CD4-positive, alpha-beta T cell treated with Interleukin-2 at 100 ng/mL for 4 hours (primary cell): ENCODE measurements around the gene HDAC9.
"Not testable (repeated sequence)": the region's sequence is repeated elsewhere in the genome, so short reads cannot be mapped to it uniquely, and the experiment has no call there.

Source experiments
- DNase-seq: peaks from one replicate; pipeline ENCODE4 v3.0.0-alpha.2; 2020; ENCODE audit warnings: low spot score

HDAC9 gene

DNA sequence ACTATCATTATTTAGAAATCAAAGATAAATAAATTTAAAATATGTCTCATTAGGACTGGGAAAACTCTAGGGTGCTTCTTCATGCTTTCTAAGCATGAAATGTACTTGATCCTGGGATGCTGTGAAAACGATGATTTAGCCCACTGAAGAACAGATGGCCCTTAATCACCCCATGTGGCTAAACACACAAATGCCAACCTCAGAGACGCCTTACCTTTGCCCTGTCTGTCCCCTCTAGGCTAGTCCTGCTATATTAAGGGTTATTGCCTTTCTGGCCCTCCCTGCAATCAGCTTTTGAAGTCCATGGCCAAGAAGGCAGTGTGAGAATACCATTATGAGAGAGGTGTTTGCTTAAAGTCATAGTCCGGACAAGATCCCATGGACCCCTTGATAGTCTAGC, 404.7 kb downstream of the HDAC9 start:
- DNase-seq, result no peak

DNA sequence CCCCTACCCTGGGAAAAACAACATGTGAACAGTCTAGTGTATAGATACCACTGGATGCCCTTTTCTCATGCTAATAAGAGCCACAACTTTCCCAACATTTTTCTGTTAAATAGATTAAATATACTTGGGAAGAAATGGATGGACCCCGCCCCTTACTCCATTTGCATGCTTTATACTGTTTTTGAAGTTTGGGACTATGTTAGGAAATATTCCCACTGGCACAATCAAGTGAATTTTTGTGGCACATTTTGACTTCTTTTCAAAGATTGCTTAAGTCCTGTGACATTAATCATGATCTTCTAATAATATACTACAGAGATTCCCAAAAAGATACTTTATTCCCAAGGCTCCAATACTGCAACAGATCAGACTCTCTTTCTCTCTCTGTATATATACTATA, 405.3 kb downstream of the HDAC9 start:
- DNase-seq, result no peak

DNA sequence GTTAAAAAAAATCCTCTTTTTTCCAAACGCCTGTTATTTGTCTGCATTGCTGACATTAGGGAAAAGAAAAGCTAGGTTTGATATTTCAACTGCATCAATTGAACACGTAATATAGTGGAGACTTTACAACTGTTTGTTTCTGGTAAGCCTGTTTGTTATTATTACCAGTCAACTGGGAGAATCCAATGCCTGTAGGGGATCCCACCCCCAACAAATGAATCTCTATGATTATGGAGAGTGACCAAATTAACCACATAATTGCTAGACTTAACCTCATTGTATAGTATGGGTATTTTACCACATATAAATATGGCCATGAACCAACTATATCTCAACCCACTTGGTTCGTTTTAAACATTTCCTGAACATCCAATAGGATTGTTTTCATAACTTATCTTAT, 405.8 kb downstream of the HDAC9 start:
- DNase-seq, result no peak

- DNase-seq, result no peak
Observed at GRCh38 chr7:18901982-18902421, 406.5 kb downstream of the HDAC9 start.

- DNase-seq, result no peak
Observed at GRCh38 chr7:18902892-18903291, 407.3 kb downstream of the HDAC9 start.

DNA sequence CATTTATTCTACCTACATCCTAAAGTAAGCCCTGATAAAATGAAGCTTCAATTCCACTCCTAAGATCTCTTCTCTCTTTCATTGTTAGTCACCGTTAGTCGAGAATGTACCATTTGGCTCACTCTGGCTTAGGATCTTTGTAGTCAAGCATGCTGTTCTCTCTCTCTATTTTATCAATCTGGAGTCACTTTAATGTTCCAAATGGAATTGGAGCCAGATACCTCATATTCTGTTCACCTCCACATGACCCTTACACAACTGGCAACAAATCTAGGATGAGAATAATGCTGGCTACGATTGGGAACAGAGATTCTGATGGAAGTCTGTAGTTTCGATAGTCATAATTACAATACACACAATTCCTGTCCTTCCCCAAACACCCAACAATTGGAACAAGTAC, 408.1 kb downstream of the HDAC9 start:
- DNase-seq, result no peak

DNA sequence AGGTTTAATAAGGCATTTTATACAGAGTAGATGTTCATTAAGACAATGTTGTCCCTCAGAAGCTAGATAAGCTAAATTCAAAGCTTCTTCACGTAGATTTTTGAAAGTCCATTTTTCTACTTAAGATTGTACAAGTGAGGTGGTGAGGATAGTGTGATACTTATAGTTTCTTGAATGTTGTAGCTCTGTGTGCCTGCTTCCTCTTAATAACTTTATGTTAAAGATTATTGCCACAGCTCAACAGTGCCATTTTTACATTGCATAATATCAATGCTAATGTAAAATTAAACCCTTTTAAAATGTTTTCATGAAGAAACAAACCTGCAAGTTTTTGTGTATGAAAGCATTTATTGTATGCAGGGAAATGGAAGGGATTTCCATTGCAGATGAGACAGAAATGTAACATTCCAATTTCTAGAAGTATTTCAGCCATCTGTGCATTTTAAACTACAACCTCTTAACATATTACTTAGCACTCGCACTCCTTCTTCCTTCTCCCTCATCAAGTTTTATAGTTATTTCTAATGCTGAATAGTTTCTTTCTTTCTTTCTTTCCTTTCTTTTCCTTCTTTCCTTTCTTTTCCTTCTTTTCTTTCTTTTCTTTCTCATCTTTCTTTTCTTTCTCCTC, 409.9 kb downstream of the HDAC9 start:
- no peak for DNase-seq

- no peak for DNase-seq
Observed at GRCh38 chr7:18906901-18907300, 411.4 kb downstream of the HDAC9 start.

- no peak for DNase-seq
Observed at GRCh38 chr7:18913106-18913505, 417.6 kb downstream of the HDAC9 start.

GRCh38 chr7:18916826-18917225, 421.3 kb downstream of the HDAC9 start:
- DNase-seq, result no peak

GRCh38 chr7:18927134-18927533, 431.6 kb downstream of the HDAC9 start:
- DNase-seq, result no peak

DNA sequence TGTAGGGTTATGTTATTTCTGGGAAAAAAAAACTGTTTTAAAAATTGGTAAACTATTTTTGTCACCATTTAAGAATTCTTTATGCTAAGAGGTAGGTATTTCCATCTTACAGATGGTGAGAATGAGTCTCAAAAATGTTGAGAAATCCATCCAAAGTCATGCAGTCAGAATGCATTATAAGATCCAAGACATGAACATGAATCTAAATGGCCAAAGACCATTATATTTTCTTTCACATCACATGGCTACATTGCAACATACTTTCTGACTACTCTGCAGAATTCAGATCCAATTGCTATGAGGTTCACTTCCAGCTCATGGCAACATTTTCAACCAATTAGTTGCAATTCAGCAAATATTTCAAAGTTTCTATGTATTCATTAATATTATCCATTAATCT, 440.7 kb downstream of the HDAC9 start:
- no peak for DNase-seq

DNA sequence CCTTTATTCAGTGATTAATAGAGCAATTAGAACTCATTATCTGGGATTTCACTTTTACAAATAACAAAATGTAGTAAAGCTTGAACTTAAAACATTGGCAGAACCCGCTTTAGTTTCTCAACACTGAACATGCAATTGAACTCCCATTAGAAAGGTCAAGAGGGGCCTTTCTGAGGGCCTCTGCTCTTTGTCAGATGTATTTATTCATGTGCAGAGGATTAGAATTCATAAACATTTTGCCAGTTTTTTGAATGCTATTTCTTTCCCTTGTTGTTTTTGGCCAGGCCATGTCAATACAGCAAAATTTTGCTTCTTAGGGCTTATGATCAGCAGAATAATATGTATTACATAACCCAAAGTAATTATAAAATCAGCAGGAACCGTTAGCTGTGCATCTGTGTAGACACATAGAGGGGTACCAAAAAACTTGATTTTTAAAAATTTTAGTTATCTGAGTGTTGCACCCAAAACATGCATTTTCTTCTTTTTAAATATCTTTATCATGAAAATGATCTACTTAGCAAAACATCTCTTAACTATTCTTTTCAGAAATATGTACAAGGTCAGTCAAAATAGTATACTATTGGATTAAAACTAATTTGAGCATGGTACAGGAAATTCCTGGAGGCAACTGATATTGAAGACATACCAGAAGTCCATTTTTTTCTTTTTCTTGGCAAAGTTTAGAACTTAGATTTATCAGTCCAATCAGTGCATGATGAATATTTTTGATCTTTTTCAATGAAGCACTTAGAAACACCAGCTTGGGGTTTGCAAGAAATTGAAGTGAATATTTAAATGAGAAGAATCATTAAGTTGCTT, 444.4 kb downstream of the HDAC9 start:
- DNase-seq, result no peak

GRCh38 chr7:18940593-18941134, 445.1 kb downstream of the HDAC9 start:
- no peak for DNase-seq

DNA sequence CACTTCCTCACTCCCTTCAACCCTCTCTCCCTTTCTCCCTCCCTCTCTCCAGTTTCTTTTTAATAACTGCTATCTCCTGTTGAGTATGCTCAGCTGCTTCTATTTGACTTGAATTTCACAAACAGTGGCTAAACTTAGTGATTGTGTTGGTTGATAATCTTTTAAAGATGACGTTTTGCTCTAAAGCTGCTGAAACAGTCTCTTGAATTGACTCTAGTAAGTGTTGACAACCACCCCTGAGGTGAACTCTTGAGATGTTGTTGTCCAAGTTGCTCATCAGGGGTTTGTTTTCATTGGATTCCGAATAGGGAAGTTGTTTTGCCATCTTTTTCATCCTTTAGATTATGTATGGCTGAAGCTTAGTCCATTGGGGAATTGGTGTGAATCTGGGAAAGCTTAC, 445.7 kb downstream of the HDAC9 start:
- DNase-seq, result no peak

DNA sequence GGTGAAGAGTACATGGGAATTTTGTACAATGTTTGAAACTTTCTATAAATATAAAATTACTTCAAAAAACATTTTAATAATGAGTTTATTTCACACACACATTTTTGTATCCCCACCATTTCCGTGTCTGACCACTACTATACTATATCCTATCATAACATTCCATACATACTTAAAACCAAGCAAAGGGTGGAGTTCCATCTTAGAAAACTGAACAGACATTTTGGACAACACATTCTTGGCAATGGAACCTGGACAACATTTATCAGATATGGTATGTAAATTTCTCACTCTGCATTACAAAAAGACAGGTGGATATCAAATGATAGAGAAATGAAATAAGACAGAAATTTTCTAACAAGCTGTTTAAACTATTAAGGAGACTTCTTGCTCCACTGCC, 453.0 kb downstream of the HDAC9 start:
- no peak for DNase-seq

GRCh38 chr7:18952846-18953245, 457.3 kb downstream of the HDAC9 start:
- DNase-seq, result no peak

DNA sequence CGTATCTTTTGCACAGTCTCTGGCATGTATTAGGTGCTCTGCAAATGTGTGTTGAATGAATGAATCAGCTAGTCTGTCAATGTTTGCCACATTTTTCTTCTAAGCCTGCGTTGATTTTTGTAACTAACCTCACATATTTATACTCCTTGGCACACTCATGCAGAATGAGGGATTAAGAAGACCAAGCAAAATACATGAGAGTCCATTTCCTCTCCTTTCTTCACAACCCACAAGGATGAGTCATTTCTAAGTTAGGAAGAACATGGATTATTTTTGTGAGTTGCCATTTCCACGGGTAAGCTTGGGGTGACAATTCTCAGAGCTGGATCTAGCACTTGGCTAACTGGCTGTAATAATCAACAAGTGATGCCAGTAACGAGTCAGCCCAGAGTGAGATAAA, 463.1 kb downstream of the HDAC9 start:
- no peak for DNase-seq

DNA sequence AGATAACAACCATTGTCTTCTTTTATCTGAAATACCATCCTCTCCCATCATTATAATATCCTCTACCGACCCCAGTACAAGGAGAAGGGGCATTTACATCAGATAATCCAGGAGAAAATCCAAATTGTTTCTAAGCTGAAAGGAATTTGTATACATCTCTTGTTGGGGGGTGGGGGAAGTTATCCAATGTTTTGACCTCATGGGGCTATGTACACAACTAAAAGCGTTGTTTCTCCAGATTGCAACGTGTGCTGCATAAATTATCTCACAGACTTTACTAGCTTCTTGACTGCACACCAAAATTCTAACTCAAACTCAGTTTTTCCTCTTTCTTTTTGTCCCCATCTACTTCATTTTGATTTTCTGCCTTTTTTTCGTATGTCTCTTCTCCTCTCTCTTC, 465.2 kb downstream of the HDAC9 start:
- DNase-seq, result no peak

DNA sequence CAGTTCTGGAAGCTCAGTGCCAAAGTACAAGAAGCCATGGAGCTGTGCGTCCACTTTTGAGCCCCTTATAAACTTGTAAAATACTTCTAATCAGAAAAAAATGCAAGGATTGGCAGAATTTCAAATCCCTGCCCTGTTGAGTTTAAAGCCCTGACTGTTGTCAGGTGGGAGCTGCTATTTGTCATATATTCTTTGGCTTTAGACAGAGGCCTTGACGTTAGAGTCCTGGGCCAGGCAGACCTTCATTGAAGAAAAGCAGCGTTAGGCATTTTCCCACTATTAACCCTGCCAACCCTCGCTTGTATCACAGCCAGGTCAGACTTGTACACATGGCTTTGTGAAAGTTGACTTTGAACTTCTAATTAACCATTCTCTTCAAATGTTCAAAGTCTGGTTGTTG, 466.5 kb downstream of the HDAC9 start:
- DNase-seq, result no peak

- no peak for DNase-seq
Observed at GRCh38 chr7:18965657-18966056, 470.1 kb downstream of the HDAC9 start.

DNA sequence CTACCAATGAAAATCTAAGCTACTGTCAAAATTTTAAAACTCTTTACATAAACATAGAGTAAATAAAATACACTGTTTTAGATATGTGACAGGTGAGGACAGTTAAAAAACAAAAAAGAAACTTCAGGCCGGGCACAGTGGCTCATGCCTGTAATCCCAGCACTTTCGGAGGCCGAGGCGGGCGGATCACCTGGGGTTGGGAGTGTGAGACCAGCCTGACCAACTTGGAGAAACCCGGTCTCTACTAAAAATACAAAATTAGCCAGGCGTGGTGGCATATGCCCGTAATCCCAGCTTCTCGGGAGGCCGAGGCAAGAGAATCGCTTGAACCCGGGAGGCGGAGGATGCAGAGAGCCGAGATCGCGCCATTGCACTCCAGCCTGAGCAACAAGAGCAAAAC, 472.2 kb downstream of the HDAC9 start:
- DNase-seq, result not testable (repeated sequence)

- no peak for DNase-seq
Observed at GRCh38 chr7:18971839-18972238, 476.3 kb downstream of the HDAC9 start.

DNA sequence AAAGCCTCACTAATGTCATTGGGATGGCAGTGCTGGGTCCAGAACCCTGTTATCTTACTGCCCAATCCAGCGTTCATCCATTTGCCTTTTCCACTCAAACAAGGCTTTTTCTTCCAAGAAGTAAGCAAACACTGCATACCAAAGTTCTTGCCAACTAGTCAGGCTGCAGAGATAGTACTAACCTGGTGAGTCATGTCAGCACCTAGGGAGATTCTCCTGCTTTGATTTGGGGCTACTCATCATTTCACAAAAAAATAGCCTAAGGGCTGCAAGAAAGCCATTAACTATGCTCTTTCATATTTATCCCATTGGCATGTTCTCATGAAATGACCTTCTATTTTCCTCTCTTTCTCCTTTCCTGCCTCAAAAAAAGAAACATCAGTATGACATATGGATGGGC, 479.3 kb downstream of the HDAC9 start:
- no peak for DNase-seq
